IMR-90 (cell line): ENCODE results near the gene MTA3.

ENCODE experiments used
- BHLHE40 ChIP-seq: fragments of 150-350 bp; IDR thresholded peaks from 2 replicates; pipeline ENCODE4 v1.6.1; 2016; ENCODE audit warnings: mild to moderate bottlenecking, low read depth, low read length
- CEBPB ChIP-seq: IDR thresholded peaks from 2 replicates; pipeline ENCODE4 v1.6.1; 2012; ENCODE audit warnings: low read depth, low read length, improper control_type of control experiment
- CHD1 ChIP-seq: IDR thresholded peaks from 2 replicates; pipeline ENCODE4 v1.6.1; 2012; ENCODE audit warnings: low read depth, low read length, improper control_type of control experiment
- CTCF ChIP-seq: conservative IDR thresholded peaks from 2 replicates; pipeline ENCODE4 v1.5.1; 2012; ENCODE audit warnings: mild to moderate bottlenecking, low read depth, low read length, improper control_type of control experiment
- FOS ChIP-seq: fragments of 150-350 bp; IDR thresholded peaks from 2 replicates; pipeline ENCODE4 v1.6.1; 2016; ENCODE audit warnings: low read depth, low read length
- MAFK ChIP-seq: IDR thresholded peaks from 2 replicates; pipeline ENCODE4 v1.6.1; 2012; ENCODE audit warnings: low read depth, low read length, improper control_type of control experiment
- MAZ ChIP-seq: IDR thresholded peaks from 2 replicates; pipeline ENCODE4 v1.6.1; 2012; ENCODE audit warnings: low read depth, mild to moderate bottlenecking, low read length, improper control_type of control experiment, moderate library complexity, borderline replicate concordance
- MXI1 ChIP-seq: IDR thresholded peaks from 2 replicates; pipeline ENCODE4 v1.6.1; 2012; ENCODE audit warnings: low read depth, mild to moderate bottlenecking, low read length, moderate library complexity, borderline replicate concordance
- POLR2A ChIP-seq: IDR thresholded peaks from 2 replicates; pipeline ENCODE4 v1.6.1; 2012; ENCODE audit warnings: mild to moderate bottlenecking, low read depth, low read length
- RAD21 ChIP-seq: IDR thresholded peaks from 2 replicates; pipeline ENCODE4 v1.6.1; 2012; ENCODE audit warnings: low read length, improper control_type of control experiment
- RCOR1 ChIP-seq: IDR thresholded peaks from 2 replicates; pipeline ENCODE4 v1.6.1; 2012; ENCODE audit warnings: mild to moderate bottlenecking, low read length, improper control_type of control experiment; ENCODE audit not compliant: insufficient replicate concordance
- RFX5 ChIP-seq: IDR thresholded peaks from 2 replicates; pipeline ENCODE4 v1.8.0; 2012; ENCODE audit warnings: low read depth, mild to moderate bottlenecking, low read length, moderate library complexity
- SMC3 ChIP-seq: fragments of 150-350 bp; IDR thresholded peaks from 2 replicates; pipeline ENCODE4 v1.6.1; 2016; ENCODE audit warnings: low read depth, mild to moderate bottlenecking, antibody characterized with exemption, low read length, moderate library complexity
- USF2 ChIP-seq: fragments of 150-350 bp; IDR thresholded peaks from 2 replicates; pipeline ENCODE4 v1.6.1; 2017; ENCODE audit warnings: mild to moderate bottlenecking, antibody characterized with exemption, low read length, low read depth

- no peak for TF ChIP-seq CTCF
- no peak for TF ChIP-seq USF2
- no peak for TF ChIP-seq POLR2A
- TF ChIP-seq BHLHE40 = no peak
- no peak for TF ChIP-seq CEBPB
- TF ChIP-seq FOS = no peak
- no peak for TF ChIP-seq MXI1
- no peak for TF ChIP-seq SMC3
- no peak for TF ChIP-seq CHD1
- no peak for TF ChIP-seq RFX5
- no peak for TF ChIP-seq RCOR1
- TF ChIP-seq MAFK = no peak
- TF ChIP-seq MAZ = no peak
- no peak for TF ChIP-seq RAD21
Measured at GRCh38 chr2:42721898-42722297, 153.5 kb downstream of the MTA3 start.
